Measurements from ENCODE around the gene NQO1.

The NQO1 gene

DNA sequence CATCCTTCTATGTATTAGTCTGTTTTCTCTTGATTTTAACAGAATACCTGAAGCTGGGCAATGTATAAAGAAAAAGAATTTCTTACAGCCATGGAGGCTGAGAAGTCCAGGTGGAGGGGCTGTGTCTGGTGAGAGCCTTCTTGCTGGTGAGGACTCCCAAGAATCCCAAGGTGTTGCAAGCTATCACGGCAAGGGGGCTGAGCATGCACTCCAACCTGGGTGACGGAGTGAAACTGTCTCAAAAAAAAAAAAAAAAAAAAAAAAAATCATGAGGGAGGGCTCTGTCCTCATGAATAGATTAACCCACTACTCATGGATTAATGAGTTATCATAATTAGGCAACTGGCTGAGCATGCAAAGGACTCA is 19.4 kb downstream of the NQO1 start:
- Histone ChIP-seq H3K9ac (ENCODE audit: low read length) (no peak overlapping the region), H3K27me3 (ENCODE audit: insufficient read depth, low read length) (no peaks in the 10 kb centered on the region), H3F3A (ENCODE audit: insufficient read depth, low read length) (no peaks in the 10 kb centered on the region; the same call in 1 of the 2 replicates), H3K4me3 (ENCODE audit: low read depth, low read length, poor library complexity, severe bottlenecking) (no peak overlapping the region), H3K4me1 (ENCODE audit: insufficient read depth, low read length, severe bottlenecking) (no peaks in the 10 kb centered on the region), H3K4me2 (ENCODE audit: low read length) (no peak overlapping the region), H3K27ac (ENCODE audit: low read depth, low read length, poor library complexity, severe bottlenecking) (no peak overlapping the region), H3K79me2 (ENCODE audit: insufficient read depth, low read length) (no peaks in the 10 kb centered on the region), H4K20me1 (ENCODE audit: insufficient read depth, low read length) (no peaks in the 10 kb centered on the region), H3K36me3 (ENCODE audit: insufficient read depth, low read length) (no peaks in the 10 kb centered on the region), H2AFZ (ENCODE audit: low read length) (no peak overlapping the region), H3K9me2 (ENCODE audit: low read depth, low read length) (no peaks in the 10 kb centered on the region), H3K9me3 (ENCODE audit: low read length) (no peaks in the 10 kb centered on the region)
- TF ChIP-seq EZH2 (IDR thresholded peaks at IDR 0.05; ENCODE audit: borderline replicate concordance, low read length), result no peak
- TF ChIP-seq, protein P1, sequence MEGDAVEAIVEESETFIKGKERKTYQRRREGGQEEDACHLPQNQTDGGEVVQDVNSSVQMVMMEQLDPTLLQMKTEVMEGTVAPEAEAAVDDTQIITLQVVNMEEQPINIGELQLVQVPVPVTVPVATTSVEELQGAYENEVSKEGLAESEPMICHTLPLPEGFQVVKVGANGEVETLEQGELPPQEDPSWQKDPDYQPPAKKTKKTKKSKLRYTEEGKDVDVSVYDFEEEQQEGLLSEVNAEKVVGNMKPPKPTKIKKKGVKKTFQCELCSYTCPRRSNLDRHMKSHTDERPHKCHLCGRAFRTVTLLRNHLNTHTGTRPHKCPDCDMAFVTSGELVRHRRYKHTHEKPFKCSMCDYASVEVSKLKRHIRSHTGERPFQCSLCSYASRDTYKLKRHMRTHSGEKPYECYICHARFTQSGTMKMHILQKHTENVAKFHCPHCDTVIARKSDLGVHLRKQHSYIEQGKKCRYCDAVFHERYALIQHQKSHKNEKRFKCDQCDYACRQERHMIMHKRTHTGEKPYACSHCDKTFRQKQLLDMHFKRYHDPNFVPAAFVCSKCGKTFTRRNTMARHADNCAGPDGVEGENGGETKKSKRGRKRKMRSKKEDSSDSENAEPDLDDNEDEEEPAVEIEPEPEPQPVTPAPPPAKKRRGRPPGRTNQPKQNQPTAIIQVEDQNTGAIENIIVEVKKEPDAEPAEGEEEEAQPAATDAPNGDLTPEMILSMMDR (IDR thresholded peaks at IDR 0.05; ENCODE audit: low read length), result no peak

DNA sequence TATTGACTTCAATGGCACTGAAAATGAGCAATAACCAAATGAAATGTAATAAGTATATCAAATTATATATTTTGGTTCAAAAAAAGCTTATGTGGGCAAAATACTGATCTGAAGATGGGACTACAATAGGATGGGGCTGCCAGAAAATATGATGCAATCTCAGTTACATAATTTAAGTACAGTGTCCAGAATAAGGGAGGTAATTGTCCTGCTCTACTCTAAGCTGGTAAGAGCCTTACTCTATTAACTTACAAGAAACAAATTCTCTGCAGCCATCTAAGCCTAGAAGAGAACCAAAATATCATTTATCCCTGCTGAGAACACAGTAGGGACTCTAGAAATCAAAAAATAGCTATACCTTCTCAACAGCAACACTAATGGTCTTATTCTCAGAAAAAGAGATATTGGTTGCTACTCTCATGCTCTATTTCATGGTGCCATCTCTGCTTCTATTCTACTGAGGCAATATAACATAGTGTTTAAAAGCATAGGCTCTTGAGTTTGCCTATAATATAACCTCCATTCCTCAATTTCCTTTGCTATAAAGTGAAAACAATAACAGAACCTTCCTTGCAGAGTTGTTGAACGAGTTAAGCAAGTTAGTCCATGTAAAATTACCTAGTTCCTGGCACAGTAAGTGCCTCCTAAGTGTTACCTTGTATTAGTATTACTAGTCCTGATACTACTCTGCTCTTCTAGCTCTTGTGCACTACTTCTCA is 19.9 kb downstream of the NQO1 start:
- Histone ChIP-seq H2AFZ (ENCODE audit: low read length) (no peak overlapping the region), H3K4me2 (ENCODE audit: low read length) (no peak overlapping the region), H3K79me2 (ENCODE audit: insufficient read depth, low read length) (no peaks in the 10 kb centered on the region), H3K9me2 (ENCODE audit: low read depth, low read length) (no peaks in the 10 kb centered on the region), H3F3A (ENCODE audit: insufficient read depth, low read length) (no peaks in the 10 kb centered on the region; the same call in 1 of the 2 replicates), H3K27ac (ENCODE audit: low read depth, low read length, poor library complexity, severe bottlenecking) (no peak overlapping the region), H3K4me1 (ENCODE audit: insufficient read depth, low read length, severe bottlenecking) (no peaks in the 10 kb centered on the region), H3K27me3 (ENCODE audit: insufficient read depth, low read length) (no peaks in the 10 kb centered on the region), H3K9ac (ENCODE audit: low read length) (no peak overlapping the region), H3K4me3 (ENCODE audit: low read depth, low read length, poor library complexity, severe bottlenecking) (no peak overlapping the region), H3K36me3 (ENCODE audit: insufficient read depth, low read length) (no peaks in the 10 kb centered on the region), H4K20me1 (ENCODE audit: insufficient read depth, low read length) (no peaks in the 10 kb centered on the region), H3K9me3 (ENCODE audit: low read length) (no peaks in the 10 kb centered on the region)
- no peak for TF ChIP-seq EZH2 (IDR thresholded peaks at IDR 0.05; ENCODE audit: borderline replicate concordance, low read length)
- TF ChIP-seq, protein P1 (IDR thresholded peaks at IDR 0.05; ENCODE audit: low read length), result no peak

DNA sequence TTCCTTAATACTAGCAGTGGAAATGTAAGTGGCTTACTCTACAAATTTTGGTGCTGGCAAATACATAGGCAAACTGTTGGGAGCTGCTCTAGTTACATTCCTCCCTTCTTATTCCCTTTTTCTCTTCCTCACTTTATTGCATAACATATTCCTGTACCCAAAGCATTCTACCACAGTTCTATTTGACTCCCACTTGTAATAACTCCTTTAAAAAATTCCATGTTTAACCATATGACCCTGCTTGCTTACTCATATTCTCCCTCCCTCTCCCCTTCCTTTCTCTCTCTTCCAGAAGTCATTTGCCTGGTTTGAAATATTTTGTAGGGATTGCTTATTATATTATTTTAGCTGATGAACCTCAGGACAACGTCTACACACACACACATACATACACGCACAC is 22.7 kb downstream of the NQO1 start:
- Histone ChIP-seq H3K4me3 (ENCODE audit: low read depth, low read length, poor library complexity, severe bottlenecking) (no peak overlapping the region), H3K27me3 (ENCODE audit: insufficient read depth, low read length) (no peaks in the 10 kb centered on the region), H2AFZ (ENCODE audit: low read length) (no peak overlapping the region), H3K79me2 (ENCODE audit: insufficient read depth, low read length) (no peaks in the 10 kb centered on the region), H3K9me2 (ENCODE audit: low read depth, low read length) (no peaks in the 10 kb centered on the region), H3K9ac (ENCODE audit: low read length) (no peak overlapping the region), H3F3A (ENCODE audit: insufficient read depth, low read length) (no peaks in the 10 kb centered on the region; the same call in 1 of the 2 replicates), H3K27ac (ENCODE audit: low read depth, low read length, poor library complexity, severe bottlenecking) (no peak overlapping the region), H3K9me3 (ENCODE audit: low read length) (no peaks in the 10 kb centered on the region), H4K20me1 (ENCODE audit: insufficient read depth, low read length) (no peaks in the 10 kb centered on the region), H3K4me1 (ENCODE audit: insufficient read depth, low read length, severe bottlenecking) (no peaks in the 10 kb centered on the region), H3K36me3 (ENCODE audit: insufficient read depth, low read length) (no peaks in the 10 kb centered on the region; the same call in 1 of the 2 replicates), H3K4me2 (ENCODE audit: low read length) (no peak overlapping the region)
- no peak for TF ChIP-seq EZH2 (IDR thresholded peaks at IDR 0.05; ENCODE audit: borderline replicate concordance, low read length)
- TF ChIP-seq, protein P1 (IDR thresholded peaks at IDR 0.05; ENCODE audit: low read length), result no peak
